Omental fat pad (tissue), 4 donors: Measurements from ENCODE around the gene PKIG. TPM values are rescaled to one million over a fixed set of nuclear protein-coding genes. Genes with fewer than 3 reads are reported as not detected.

Experiments used
- ATAC-seq: fragments of 150-250 bp; one replicate; pipeline ENCODE4 v1.9.1; 2016; ENCODE audit warnings: mild to moderate bottlenecking, moderate library complexity; ENCODE audit not compliant: low FRiP score
- DNase-seq: peaks from one replicate; pipeline ENCODE4 v3.0.0-alpha.2; 2019; ENCODE audit warnings: low spot score
- CTCF ChIP-seq, 3 donors: fragments of 450-650 bp; IDR thresholded peaks; one replicate each; pipeline ENCODE4 v1.5.1; 2016 to 2017; ENCODE audit warnings: antibody characterized with exemption in 3 of 3, mild to moderate bottlenecking in 3 of 3, moderate library complexity in 2 of 3
- total RNA-seq, 4 donors: library from RNA; depleted of rRNA; stranded (reverse); fragments of >200 nt; gene quantifications; one replicate each; pipeline ENCODE4 v1.1.0, GENCODE V29; 2016

PKIG gene
- total RNA-seq, 4 donors from 2014 or later = 90.8 to 133 (median 118) TPM

GRCh38 chr20:44594730-44595129, 12.4 kb downstream of the PKIG start:
- no peak for ATAC-seq
- TF ChIP-seq CTCF (IDR thresholded peaks at IDR 0.05) = no peak
- DNase-seq = peak; percentile 21

- no peak for TF ChIP-seq CTCF (IDR thresholded peaks at IDR 0.05)
- ATAC-seq = no peak
- DNase-seq = peak; percentile 9
Measured at GRCh38 chr20:44596010-44596409, 13.6 kb downstream of the PKIG start.

- no peak for ATAC-seq
- TF ChIP-seq CTCF (IDR thresholded peaks at IDR 0.05) = no peak
- peak; percentile 6 for DNase-seq
Measured at GRCh38 chr20:44596876-44597275, 14.5 kb downstream of the PKIG start.

GRCh38 chr20:44597516-44597915, 15.1 kb downstream of the PKIG start:
- DNase-seq = peak; percentile 11
- ATAC-seq = no peak
- TF ChIP-seq CTCF (IDR thresholded peaks at IDR 0.05) = no peak

GRCh38 chr20:44597930-44598329, 15.6 kb downstream of the PKIG start:
- TF ChIP-seq CTCF (IDR thresholded peaks at IDR 0.05) = no peak

GRCh38 chr20:44598423-44599305, 16.3 kb downstream of the PKIG start:
- DNase-seq = peak; percentile 19
- no peak for TF ChIP-seq CTCF (IDR thresholded peaks at IDR 0.05)
- ATAC-seq = no peak

More at GRCh38 chr20:44597930-44598329, 15.6 kb downstream of the PKIG start:
- peak; percentile 5 for DNase-seq
- ATAC-seq = no peak

GRCh38 chr20:44599715-44600114, 17.3 kb downstream of the PKIG start:
- TF ChIP-seq CTCF (IDR thresholded peaks at IDR 0.05) = no peak
- ATAC-seq = no peak
- no peak for DNase-seq
